K562 (cell line): ENCODE data around the gene MXRA7. TPM values are rescaled to one million over a fixed set of nuclear protein-coding genes. Genes with fewer than 3 reads are reported as not detected.

Experiments
- CBX5 ChIP-seq: IDR thresholded peaks from 2 replicates; pipeline ENCODE4 v1.6.1; 2014; ENCODE audit warnings: low read depth, borderline replicate concordance
- FOXA3 ChIP-seq, 2 experiments: fragments of 450-650 bp in 1 of 2; sonication (generic) in 1 of 2; formaldehyde crosslinking; IDR thresholded peaks in 1 of 2; conservative IDR thresholded peaks in 1 of 2; 2 replicates each; pipeline versions ENCODE4 v1.4.0 to v1.8.0; 2020 to 2022; ENCODE audit warnings: mild to moderate bottlenecking in 2 of 2, missing genetic modification reagents in 1 of 2
- HDAC3 ChIP-seq: fragments of 450-650 bp; IDR thresholded peaks from 2 replicates; pipeline ENCODE4 v1.6.1; 2018; ENCODE audit warnings: borderline replicate concordance, mild to moderate bottlenecking, moderate library complexity; ENCODE audit not compliant: partially characterized antibody
- KDM1A ChIP-seq, 2 experiments: fragments of 450-650 bp; IDR thresholded peaks; 2 replicates each; pipeline ENCODE4 v1.6.1; 2016; ENCODE audit warnings: mild to moderate bottlenecking in 2 of 2
- KDM5B ChIP-seq: fragments of 200-600 bp; sonication (generic); IDR thresholded peaks from 2 replicates; pipeline ENCODE4 v1.6.1; 2012; ENCODE audit warnings: low read depth, mild to moderate bottlenecking, moderate library complexity, low read length, control low read depth, inconsistent platforms; ENCODE audit not compliant: insufficient replicate concordance
- PML ChIP-seq: IDR thresholded peaks from 2 replicates; pipeline ENCODE4 v1.6.1; 2012; ENCODE audit warnings: low read length, inconsistent platforms
- RBM14 ChIP-seq: fragments of 200-400 bp; formaldehyde crosslinking; IDR thresholded peaks from 2 replicates; pipeline ENCODE4 v1.6.1; 2018; ENCODE audit warnings: low read depth, mild to moderate bottlenecking, low read length, moderate library complexity, borderline replicate concordance; ENCODE audit not compliant: insufficient read depth
- SMAD4 ChIP-seq: fragments of 250-450 bp; sonication (Bioruptor Pico); conservative IDR thresholded peaks from 2 replicates; pipeline ENCODE4 v1.8.0; 2021; ENCODE audit warnings: inconsistent platforms, mild to moderate bottlenecking, moderate library complexity
- TAF1 ChIP-seq: IDR thresholded peaks from 2 replicates; pipeline ENCODE4 v1.6.1; 2011; ENCODE audit warnings: mild to moderate bottlenecking, low read length, moderate library complexity; ENCODE audit not compliant: insufficient read depth, control insufficient read depth, severe bottlenecking; ENCODE audit errors: extremely low read depth
- TGIF2 ChIP-seq: sonication (generic); formaldehyde crosslinking; IDR thresholded peaks from 2 replicates; pipeline ENCODE4 v1.8.1; 2022; ENCODE audit warnings: mild to moderate bottlenecking, missing genetic modification reagents, moderate library complexity
- YY1 ChIP-seq, 3 experiments: IDR thresholded peaks; 2 replicates each; pipeline ENCODE4 v1.6.1; 2011; ENCODE audit warnings: low read length in 2 of 3, mild to moderate bottlenecking in 2 of 3, moderate library complexity in 2 of 3, borderline replicate concordance in 1 of 3, control low read depth in 1 of 3, low read depth in 1 of 3; ENCODE audit not compliant: insufficient read depth in 3 of 3, insufficient replicate concordance in 2 of 3, control insufficient read depth in 1 of 3, insufficient read length in 1 of 3; ENCODE audit errors: extremely low read depth in 1 of 3
- ZC3H8 ChIP-seq: fragments of 450-650 bp; IDR thresholded peaks from 2 replicates; pipeline ENCODE4 v1.6.1; 2017
- ZKSCAN3 ChIP-seq: fragments of 250-450 bp; sonication (Bioruptor Pico); IDR thresholded peaks from 2 replicates; pipeline ENCODE4 v1.4.0; 2020
- polyA plus RNA-seq, 8 experiments: library from polyadenylated mRNA; depleted of rRNA in 4 of 8; stranded (reverse) in 5 of 8; unstranded in 3 of 8; fragments of >200 nt; fragmentation: Nextera tagmentation in 2 of 8; fragmentation: Illumina TruSeq in 1 of 8; extraction: Ambion mirVana in 2 of 8; extraction: Trizol in 1 of 8; gene quantifications; 2 replicates each; pipeline versions ENCODE4 v1.2.1 to v1.2.3, GENCODE V29; 2011 to 2014; ENCODE audit warnings: inconsistent platforms in 1 of 8, missing spikeins in 1 of 8
- total RNA-seq, 7 experiments: library from RNA; depleted of rRNA in 6 of 7; stranded (reverse); fragments of >200 nt in 6 of 7; fragmentation: Illumina TruSeq in 2 of 7; extraction: Trizol in 2 of 7; gene quantifications; 2 replicates each; pipeline versions ENCODE4 v1.2.1 to v1.2.3, GENCODE V29; 2011 to 2021; ENCODE audit warnings: low replicate concordance in 1 of 7
- TF ChIP-seq, protein P1 (sequence below): fragments of 250-450 bp; sonication (Bioruptor Pico); IDR thresholded peaks from 2 replicates; pipeline ENCODE4 v1.5.1; 2021; ENCODE audit warnings: mild to moderate bottlenecking
- TF ChIP-seq, protein P2 (sequence below), 2 experiments: IDR thresholded peaks; 2 replicates each; pipeline ENCODE4 v1.6.1; 2012; ENCODE audit warnings: improper control_type of control experiment in 2 of 2, low read depth in 2 of 2, low read length in 2 of 2, borderline replicate concordance in 1 of 2
- TF ChIP-seq, protein P3 (sequence below): sonication (generic); formaldehyde crosslinking; IDR thresholded peaks from 2 replicates; pipeline ENCODE4 v1.9.0; 2022; ENCODE audit warnings: mild to moderate bottlenecking, missing genetic modification reagents
- TF ChIP-seq, protein P4 (sequence below): sonication (generic); formaldehyde crosslinking; IDR thresholded peaks from 2 replicates; pipeline ENCODE4 v1.8.0; 2022; ENCODE audit warnings: mild to moderate bottlenecking, missing genetic modification reagents, borderline replicate concordance

The MXRA7 gene
- total and polyA plus RNA-seq, 9 of the 15 experiments (the other 6 are each of a cell fraction or from before 2014, with no cell fraction given), result 2.6 to 38.4 (median 14.3) TPM

DNA sequence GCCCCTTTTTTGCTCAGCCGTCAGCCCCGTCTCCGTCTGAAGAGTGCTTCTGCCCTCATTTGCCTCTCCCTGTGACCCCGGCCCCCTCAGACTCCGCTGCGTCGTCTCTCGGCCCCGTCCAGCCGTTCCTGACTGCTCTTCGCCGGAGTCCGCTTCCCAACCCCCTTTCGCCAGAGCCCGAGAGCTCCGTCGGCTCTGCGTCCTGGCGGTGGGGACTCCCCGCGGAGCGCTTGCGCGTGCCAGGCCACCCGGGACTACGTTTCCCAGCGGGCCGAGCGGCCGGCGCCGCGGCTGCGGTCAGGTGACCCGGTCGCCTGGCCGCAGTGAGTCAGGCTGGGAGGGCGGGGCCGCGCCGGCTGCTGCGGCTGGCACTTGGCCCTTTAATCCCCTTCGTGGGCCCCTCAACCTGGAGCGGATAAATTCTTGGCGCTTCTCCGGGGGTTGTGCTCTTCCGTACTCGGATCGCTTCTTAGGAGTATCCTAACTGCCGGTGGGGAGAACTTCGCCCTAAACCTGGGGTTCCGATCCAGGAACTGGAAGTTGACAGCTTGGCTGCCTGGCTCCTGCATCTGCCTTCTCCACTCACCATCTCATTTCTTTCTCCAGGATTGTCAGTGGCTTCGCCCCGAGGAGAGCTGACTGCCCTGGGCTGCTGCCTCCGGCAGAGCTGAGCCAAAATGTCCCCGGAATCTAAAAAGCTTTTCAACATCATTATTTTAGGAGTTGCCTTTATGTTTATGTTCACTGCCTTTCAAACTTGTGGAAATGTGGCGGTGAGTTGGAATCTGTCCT lies 27.1 kb upstream of the MXRA7 start, which contains the start of gene MFSD11 (continued):
- TF ChIP-seq, protein P1, sequence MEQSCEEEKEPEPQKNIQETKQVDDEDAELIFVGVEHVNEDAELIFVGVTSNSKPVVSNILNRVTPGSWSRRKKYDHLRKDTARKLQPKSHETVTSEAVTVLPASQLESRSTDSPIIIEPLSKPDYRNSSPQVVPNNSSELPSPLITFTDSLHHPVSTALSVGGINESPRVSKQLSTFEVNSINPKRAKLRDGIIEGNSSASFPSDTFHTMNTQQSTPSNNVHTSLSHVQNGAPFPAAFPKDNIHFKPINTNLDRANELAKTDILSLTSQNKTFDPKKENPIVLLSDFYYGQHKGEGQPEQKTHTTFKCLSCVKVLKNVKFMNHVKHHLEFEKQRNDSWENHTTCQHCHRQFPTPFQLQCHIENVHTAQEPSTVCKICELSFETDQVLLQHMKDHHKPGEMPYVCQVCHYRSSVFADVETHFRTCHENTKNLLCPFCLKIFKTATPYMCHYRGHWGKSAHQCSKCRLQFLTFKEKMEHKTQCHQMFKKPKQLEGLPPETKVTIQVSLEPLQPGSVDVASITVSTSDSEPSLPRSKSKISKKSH, result no peak
- no peak for TF ChIP-seq HDAC3
- TF ChIP-seq SMAD4 (CRISPR knock-in tag), result peak; percentile 86
- TF ChIP-seq CBX5, result no peak
- TF ChIP-seq TAF1, result peak; percentile 54
- TF ChIP-seq, protein P2, sequence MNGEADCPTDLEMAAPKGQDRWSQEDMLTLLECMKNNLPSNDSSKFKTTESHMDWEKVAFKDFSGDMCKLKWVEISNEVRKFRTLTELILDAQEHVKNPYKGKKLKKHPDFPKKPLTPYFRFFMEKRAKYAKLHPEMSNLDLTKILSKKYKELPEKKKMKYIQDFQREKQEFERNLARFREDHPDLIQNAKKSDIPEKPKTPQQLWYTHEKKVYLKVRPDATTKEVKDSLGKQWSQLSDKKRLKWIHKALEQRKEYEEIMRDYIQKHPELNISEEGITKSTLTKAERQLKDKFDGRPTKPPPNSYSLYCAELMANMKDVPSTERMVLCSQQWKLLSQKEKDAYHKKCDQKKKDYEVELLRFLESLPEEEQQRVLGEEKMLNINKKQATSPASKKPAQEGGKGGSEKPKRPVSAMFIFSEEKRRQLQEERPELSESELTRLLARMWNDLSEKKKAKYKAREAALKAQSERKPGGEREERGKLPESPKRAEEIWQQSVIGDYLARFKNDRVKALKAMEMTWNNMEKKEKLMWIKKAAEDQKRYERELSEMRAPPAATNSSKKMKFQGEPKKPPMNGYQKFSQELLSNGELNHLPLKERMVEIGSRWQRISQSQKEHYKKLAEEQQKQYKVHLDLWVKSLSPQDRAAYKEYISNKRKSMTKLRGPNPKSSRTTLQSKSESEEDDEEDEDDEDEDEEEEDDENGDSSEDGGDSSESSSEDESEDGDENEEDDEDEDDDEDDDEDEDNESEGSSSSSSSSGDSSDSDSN (IDR thresholded peaks at IDR 0.05; ENCODE audit: borderline replicate concordance in 1 of 2, low read depth in 2 of 2, low read length in 2 of 2), result no peak
- TF ChIP-seq ZKSCAN3 (CRISPR knock-in tag), result no peak
- no peak; the same call in 1 of the 2 replicates for TF ChIP-seq PML
- peak; percentile 58 for TF ChIP-seq KDM5B
- 0 out of 2 replicates have a peak, but pooled peaks have one; percentile 75 for TF ChIP-seq TGIF2 (CRISPR knock-in tag)
- TF ChIP-seq RBM14, result no peak
- TF ChIP-seq YY1 (IDR thresholded peaks at IDR 0.05; ENCODE audit: borderline replicate concordance in 1 of 3, control insufficient read depth in 1 of 3, extremely low read depth in 1 of 3, insufficient read depth in 3 of 3, insufficient read length in 1 of 3, insufficient replicate concordance in 2 of 3, low read depth in 1 of 3, low read length in 2 of 3), result peak in 2 of 3 experiments; percentile 58 to 61
- no peak for TF ChIP-seq FOXA3 (CRISPR knock-in tag; conservative IDR thresholded peaks at IDR 0.05 in 1 of 2, IDR thresholded peaks at IDR 0.05 in 1 of 2)
- TF ChIP-seq ZC3H8, result no peak
- TF ChIP-seq KDM1A (IDR thresholded peaks at IDR 0.05), result no peak
- TF ChIP-seq, protein P3, sequence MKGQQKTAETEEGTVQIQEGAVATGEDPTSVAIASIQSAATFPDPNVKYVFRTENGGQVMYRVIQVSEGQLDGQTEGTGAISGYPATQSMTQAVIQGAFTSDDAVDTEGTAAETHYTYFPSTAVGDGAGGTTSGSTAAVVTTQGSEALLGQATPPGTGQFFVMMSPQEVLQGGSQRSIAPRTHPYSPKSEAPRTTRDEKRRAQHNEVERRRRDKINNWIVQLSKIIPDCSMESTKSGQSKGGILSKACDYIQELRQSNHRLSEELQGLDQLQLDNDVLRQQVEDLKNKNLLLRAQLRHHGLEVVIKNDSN, result peak; percentile 95
- TF ChIP-seq, protein P4, sequence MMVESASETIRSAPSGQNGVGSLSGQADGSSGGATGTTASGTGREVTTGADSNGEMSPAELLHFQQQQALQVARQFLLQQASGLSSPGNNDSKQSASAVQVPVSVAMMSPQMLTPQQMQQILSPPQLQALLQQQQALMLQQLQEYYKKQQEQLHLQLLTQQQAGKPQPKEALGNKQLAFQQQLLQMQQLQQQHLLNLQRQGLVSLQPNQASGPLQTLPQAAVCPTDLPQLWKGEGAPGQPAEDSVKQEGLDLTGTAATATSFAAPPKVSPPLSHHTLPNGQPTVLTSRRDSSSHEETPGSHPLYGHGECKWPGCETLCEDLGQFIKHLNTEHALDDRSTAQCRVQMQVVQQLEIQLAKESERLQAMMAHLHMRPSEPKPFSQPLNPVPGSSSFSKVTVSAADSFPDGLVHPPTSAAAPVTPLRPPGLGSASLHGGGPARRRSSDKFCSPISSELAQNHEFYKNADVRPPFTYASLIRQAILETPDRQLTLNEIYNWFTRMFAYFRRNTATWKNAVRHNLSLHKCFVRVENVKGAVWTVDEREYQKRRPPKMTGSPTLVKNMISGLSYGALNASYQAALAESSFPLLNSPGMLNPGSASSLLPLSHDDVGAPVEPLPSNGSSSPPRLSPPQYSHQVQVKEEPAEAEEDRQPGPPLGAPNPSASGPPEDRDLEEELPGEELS, result no peak
